ENCODE data around the gene BAZ1B. TPM values are rescaled to one million over a fixed set of nuclear protein-coding genes. Genes with fewer than 3 reads are reported as not detected.
A peak's percentile ranks its signal among the peaks of the same experiment; 100 is the strongest.
"Not testable (repeated sequence)": the region's sequence is repeated elsewhere in the genome, so short reads cannot be mapped to it uniquely, and the experiment has no call there.

BAZ1B gene
- total RNA-seq, 1 donor from 2014 or later: 55.7 TPM

- no peak for TF ChIP-seq CTCF (IDR thresholded peaks at IDR 0.05)
- Histone ChIP-seq H3K27ac (no peak overlapping the region), H3K9me3 (no peaks in the 10 kb centered on the region), H3K4me1 (no peaks in the 10 kb centered on the region), H3K4me3 (no peak overlapping the region), H3K27me3 (no peaks in the 10 kb centered on the region), H3K36me3 (peaks cover 98% of the 10 kb centered on the region)
- intact Hi-C loops (cut with DNase I): no loop called here
- DNase-seq (no peak), ATAC-seq (no peak)
These were observed 39.3 kb downstream of the BAZ1B start for GRCh38 chr7:73482746-73483145.

- H3K4me3 ChIP-seq; H3K4me1 ChIP-seq; H3K27me3 ChIP-seq; DNase-seq; H3K9me3 ChIP-seq; ATAC-seq; H3K27ac ChIP-seq; intact Hi-C loops (cut with DNase I): not testable (repeated sequence)
- peaks cover 98% of the 10 kb centered on the region for H3K36me3 ChIP-seq
These were observed 40.6 kb downstream of the BAZ1B start for GRCh38 chr7:73481521-73481920.

- Histone ChIP-seq H3K36me3 (peaks cover 96% of the 10 kb centered on the region), H3K9me3 (no peaks in the 10 kb centered on the region), H3K4me1 (no peaks in the 10 kb centered on the region), H3K27ac (no peak overlapping the region), H3K27me3 (no peaks in the 10 kb centered on the region), H3K4me3 (no peak overlapping the region)
- intact Hi-C loops (cut with DNase I): no loop called here
- no peak for ATAC-seq
- DNase-seq: no peak
- no peak for TF ChIP-seq CTCF (IDR thresholded peaks at IDR 0.05)
These were observed 43.5 kb downstream of the BAZ1B start for GRCh38 chr7:73478549-73478948.

- H3K4me1 ChIP-seq: no peaks in the 10 kb centered on the region
- H3K4me3 ChIP-seq: no peak overlapping the region
- no peaks in the 10 kb centered on the region for H3K27me3 ChIP-seq
- H3K9me3 ChIP-seq: no peaks in the 10 kb centered on the region
- peaks cover 94% of the 10 kb centered on the region for H3K36me3 ChIP-seq
- TF ChIP-seq CTCF (IDR thresholded peaks at IDR 0.05): no peak
- no peak overlapping the region for H3K27ac ChIP-seq
- DNase-seq (no peak), ATAC-seq (no peak)
- intact Hi-C loops (cut with DNase I): no loop called here
These were observed 44.7 kb downstream of the BAZ1B start for GRCh38 chr7:73477376-73477775.

- intact Hi-C loops (cut with DNase I): no loop called here
- Histone ChIP-seq H3K9me3 (no peaks in the 10 kb centered on the region), H3K27me3 (no peaks in the 10 kb centered on the region), H3K36me3 (peaks cover 96% of the 10 kb centered on the region), H3K27ac (no peak overlapping the region), H3K4me3 (no peak overlapping the region), H3K4me1 (no peaks in the 10 kb centered on the region)
- ATAC-seq (no peak), DNase-seq (no peak)
- no peak for TF ChIP-seq CTCF (IDR thresholded peaks at IDR 0.05)
These were observed 51.9 kb downstream of the BAZ1B start for GRCh38 chr7:73470208-73470607.

GRCh38 chr7:73467046-73467445 lies 55.0 kb downstream of the BAZ1B start:
- peaks cover 100% of the 10 kb centered on the region for H3K36me3 ChIP-seq
- H3K4me3 ChIP-seq; DNase-seq; H3K27me3 ChIP-seq; H3K9me3 ChIP-seq; intact Hi-C loops (cut with DNase I); H3K27ac ChIP-seq; H3K4me1 ChIP-seq: not testable (repeated sequence)
- peak; percentile 51 for ATAC-seq

- DNase-seq (no peak), ATAC-seq (no peak)
- Histone ChIP-seq H3K9me3 (no peaks in the 10 kb centered on the region), H3K4me3 (no peak overlapping the region), H3K4me1 (no peaks in the 10 kb centered on the region), H3K36me3 (peaks cover 100% of the 10 kb centered on the region), H3K27ac (no peak overlapping the region), H3K27me3 (no peaks in the 10 kb centered on the region)
- intact Hi-C loops (cut with DNase I): no loop called here
- TF ChIP-seq CTCF (IDR thresholded peaks at IDR 0.05): no peak
These were observed 56.0 kb downstream of the BAZ1B start for GRCh38 chr7:73466112-73466511.
